Measurements from ENCODE around the gene FYN. TPM values are rescaled to one million over a fixed set of nuclear protein-coding genes. Genes with fewer than 3 reads are reported as not detected.

The FYN gene
- total and polyA plus RNA-seq, 2 of the 13 experiments (the other 11 are each of a cell fraction or from before 2014, with no cell fraction given), result 15.5 to 24.6 TPM

DNA sequence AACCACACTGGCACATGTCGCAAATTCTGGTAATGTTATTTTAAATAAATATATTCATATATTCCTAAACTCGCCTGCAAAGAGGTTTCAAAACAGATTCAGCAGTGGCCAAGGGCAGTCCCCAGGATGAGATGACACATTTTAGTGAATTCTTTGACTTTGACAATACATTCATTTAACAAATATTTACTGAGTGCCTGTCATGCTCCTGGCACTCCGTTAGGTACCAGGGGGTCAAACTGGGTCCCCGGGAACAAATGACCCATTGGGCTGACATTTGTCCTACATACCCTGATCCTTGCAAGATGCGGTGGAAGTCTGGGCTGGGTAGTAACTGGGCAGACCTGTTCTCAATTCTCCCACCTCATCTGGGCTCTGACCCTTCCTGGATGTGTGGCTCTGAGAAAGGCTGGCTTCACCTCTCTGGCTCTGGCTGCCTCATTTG lies 74.9 kb downstream of the FYN start (continued):
- TF ChIP-seq, protein P1, sequence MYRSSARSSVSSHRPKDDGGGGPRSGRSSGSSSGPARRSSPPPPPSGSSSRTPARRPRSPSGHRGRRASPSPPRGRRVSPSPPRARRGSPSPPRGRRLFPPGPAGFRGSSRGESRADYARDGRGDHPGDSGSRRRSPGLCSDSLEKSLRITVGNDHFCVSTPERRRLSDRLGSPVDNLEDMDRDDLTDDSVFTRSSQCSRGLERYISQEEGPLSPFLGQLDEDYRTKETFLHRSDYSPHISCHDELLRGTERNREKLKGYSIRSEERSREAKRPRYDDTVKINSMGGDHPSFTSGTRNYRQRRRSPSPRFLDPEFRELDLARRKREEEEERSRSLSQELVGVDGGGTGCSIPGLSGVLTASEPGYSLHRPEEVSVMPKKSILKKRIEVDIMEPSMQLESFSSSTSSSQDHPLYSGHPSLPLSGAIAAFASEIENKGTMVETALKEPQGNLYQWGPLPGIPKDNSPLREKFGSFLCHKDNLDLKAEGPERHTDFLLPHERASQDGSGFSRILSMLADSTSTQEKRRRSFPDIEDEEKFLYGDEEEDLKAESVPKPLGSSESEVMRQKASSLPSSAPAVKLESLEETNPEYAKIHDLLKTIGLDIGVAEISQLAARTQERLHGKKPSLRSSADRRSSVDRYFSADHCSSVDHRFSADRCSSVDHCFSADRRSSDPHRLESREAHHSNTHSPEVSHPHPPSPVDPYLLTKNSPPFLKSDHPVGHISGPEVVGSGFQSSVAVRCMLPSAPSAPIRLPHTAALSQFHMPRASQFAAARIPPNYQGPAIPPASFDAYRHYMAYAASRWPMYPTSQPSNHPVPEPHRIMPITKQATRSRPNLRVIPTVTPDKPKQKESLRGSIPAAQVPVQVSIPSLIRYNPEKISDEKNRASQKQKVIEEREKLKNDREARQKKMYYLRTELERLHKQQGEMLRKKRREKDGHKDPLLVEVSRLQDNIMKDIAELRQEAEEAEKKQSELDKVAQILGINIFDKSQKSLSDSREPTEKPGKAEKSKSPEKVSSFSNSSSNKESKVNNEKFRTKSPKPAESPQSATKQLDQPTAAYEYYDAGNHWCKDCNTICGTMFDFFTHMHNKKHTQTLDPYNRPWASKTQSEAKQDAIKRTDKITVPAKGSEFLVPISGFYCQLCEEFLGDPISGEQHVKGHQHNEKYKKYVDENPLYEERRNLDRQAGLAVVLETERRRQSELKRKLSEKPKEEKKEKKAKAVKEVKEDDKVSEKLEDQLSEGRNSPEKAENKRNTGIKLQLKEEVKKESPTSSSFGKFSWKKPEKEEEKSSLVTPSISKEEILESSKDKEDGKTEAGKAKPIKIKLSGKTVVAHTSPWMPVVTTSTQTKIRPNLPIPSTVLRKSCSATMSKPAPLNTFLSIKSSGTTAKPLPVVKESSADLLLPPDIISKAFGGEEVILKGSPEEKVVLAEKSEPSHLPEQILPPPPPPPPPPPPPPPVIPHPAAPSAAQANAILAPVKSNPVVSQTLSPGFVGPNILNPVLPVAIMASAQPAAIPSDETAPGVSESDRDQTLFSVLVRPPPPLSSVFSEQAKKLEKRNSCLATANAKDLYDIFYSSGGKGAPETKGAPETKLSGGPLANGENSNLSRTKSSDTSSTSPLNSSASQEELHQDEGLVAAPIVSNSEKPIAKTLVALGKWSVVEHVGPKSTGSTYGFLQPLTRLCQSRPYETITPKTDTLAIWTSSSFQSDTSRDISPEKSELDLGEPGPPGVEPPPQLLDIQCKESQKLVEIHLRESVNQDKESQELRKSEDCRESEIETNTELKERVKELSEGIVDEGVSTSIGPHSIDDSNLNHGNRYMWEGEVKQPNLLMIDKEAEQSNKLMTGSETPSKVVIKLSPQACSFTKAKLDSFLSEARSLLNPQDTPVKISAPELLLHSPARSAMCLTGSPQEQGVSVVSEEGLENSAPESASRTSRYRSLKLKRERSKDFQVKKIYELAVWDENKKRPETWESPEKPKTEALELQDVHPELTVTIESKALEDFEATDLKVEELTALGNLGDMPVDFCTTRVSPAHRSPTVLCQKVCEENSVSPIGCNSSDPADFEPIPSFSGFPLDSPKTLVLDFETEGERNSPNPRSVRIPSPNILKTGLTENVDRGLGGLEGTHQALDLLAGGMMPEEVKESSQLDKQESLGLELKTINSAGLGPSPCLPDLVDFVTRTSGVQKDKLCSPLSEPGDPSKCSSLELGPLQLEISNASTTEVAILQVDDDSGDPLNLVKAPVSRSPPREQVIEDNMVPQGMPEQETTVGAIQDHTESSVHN (CRISPR knock-in tag; IDR thresholded peaks at IDR 0.05), result no peak
- TF ChIP-seq MIXL1 (CRISPR knock-in tag; IDR thresholded peaks at IDR 0.05), result no peak
- TF ChIP-seq REXO4 (CRISPR knock-in tag; IDR thresholded peaks at IDR 0.05; ENCODE audit: borderline replicate concordance), result no peak
- TF ChIP-seq ZBTB37 (CRISPR knock-in tag; IDR thresholded peaks at IDR 0.05), result no peak
- TF ChIP-seq GATAD2A (CRISPR knock-in tag; IDR thresholded peaks at IDR 0.05), result peak; percentile 45
- TF ChIP-seq ZNF10 (CRISPR knock-in tag; IDR thresholded peaks at IDR 0.05; ENCODE audit: borderline replicate concordance, low read depth), result no peak
- TF ChIP-seq, protein P2, sequence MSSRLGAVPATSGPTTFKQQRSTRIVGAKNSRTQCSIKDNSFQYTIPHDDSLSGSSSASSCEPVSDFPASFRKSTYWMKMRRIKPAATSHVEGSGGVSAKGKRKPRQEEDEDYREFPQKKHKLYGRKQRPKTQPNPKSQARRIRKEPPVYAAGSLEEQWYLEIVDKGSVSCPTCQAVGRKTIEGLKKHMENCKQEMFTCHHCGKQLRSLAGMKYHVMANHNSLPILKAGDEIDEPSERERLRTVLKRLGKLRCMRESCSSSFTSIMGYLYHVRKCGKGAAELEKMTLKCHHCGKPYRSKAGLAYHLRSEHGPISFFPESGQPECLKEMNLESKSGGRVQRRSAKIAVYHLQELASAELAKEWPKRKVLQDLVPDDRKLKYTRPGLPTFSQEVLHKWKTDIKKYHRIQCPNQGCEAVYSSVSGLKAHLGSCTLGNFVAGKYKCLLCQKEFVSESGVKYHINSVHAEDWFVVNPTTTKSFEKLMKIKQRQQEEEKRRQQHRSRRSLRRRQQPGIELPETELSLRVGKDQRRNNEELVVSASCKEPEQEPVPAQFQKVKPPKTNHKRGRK (CRISPR knock-in tag; IDR thresholded peaks at IDR 0.05), result no peak
- TF ChIP-seq PPARG (CRISPR knock-in tag; conservative IDR thresholded peaks at IDR 0.05), result peak; percentile 89
- TF ChIP-seq ZNF616 (CRISPR knock-in tag; IDR thresholded peaks at IDR 0.05; ENCODE audit: low read depth), result no peak
- peak; percentile 64 for TF ChIP-seq TEAD3 (CRISPR knock-in tag; optimal IDR thresholded peaks at IDR 0.05; ENCODE audit: borderline replicate concordance)
- TF ChIP-seq RFX5 (IDR thresholded peaks at IDR 0.05; ENCODE audit: low read depth, low read length), result no peak
- TF ChIP-seq SAP130 (CRISPR knock-in tag; IDR thresholded peaks at IDR 0.05; ENCODE audit: low read depth), result peak; percentile 37; the same call in 1 of the 2 replicates
- TF ChIP-seq FOXK2 (IDR thresholded peaks at IDR 0.05), result no peak
- no peak for TF ChIP-seq ZNF775 (CRISPR knock-in tag; IDR thresholded peaks at IDR 0.05; ENCODE audit: borderline replicate concordance)
- TF ChIP-seq AHR (CRISPR knock-in tag; IDR thresholded peaks at IDR 0.05), result no peak
- TF ChIP-seq ZNF589 (CRISPR knock-in tag; conservative IDR thresholded peaks at IDR 0.05), result no peak
- no peak for TF ChIP-seq RFXAP (CRISPR knock-in tag; IDR thresholded peaks at IDR 0.05; ENCODE audit: borderline replicate concordance)
- TF ChIP-seq SIN3A (IDR thresholded peaks at IDR 0.05; ENCODE audit: borderline replicate concordance, low read depth, low read length), result no peak
- TF ChIP-seq, protein P3, sequence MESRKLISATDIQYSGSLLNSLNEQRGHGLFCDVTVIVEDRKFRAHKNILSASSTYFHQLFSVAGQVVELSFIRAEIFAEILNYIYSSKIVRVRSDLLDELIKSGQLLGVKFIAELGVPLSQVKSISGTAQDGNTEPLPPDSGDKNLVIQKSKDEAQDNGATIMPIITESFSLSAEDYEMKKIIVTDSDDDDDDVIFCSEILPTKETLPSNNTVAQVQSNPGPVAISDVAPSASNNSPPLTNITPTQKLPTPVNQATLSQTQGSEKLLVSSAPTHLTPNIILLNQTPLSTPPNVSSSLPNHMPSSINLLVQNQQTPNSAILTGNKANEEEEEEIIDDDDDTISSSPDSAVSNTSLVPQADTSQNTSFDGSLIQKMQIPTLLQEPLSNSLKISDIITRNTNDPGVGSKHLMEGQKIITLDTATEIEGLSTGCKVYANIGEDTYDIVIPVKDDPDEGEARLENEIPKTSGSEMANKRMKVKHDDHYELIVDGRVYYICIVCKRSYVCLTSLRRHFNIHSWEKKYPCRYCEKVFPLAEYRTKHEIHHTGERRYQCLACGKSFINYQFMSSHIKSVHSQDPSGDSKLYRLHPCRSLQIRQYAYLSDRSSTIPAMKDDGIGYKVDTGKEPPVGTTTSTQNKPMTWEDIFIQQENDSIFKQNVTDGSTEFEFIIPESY (CRISPR knock-in tag; IDR thresholded peaks at IDR 0.05), result no peak

Data from HepG2 (cell line).